ENCODE data around the gene PLEKHG5. TPM values are rescaled to one million over a fixed set of nuclear protein-coding genes. Genes with fewer than 3 reads are reported as not detected.

The PLEKHG5 gene
- polyA plus RNA-seq, 2 of the 4 experiments (the other 2 are of a cell fraction) = 0.84 to 3.1 TPM

GRCh38 chr1:6485168-6486101 lies 6.0 kb downstream of the PLEKHG5 start:
- no peaks in the 10 kb centered on the region for H3K9me3 ChIP-seq
- H3K27ac ChIP-seq = no peak overlapping the region
- no peak for ATAC-seq
- no peak overlapping the region for H3K4me3 ChIP-seq
- ChIA-PET POLR2A (no interaction called here), CTCF (interaction anchor here (0.6 to 4.2 kb wide), 24 partner anchors 10 to 162 kb away, joined by 3 to 35 read pairs (median 4); partner anchors contain the start of genes NOL9 and TAS1R1)
- H3K4me2 ChIP-seq = no peak overlapping the region
- TF ChIP-seq RCOR1 (IDR thresholded peaks at IDR 0.05; ENCODE audit: low read depth, low read length) (no peak), HDAC2 (IDR thresholded peaks at IDR 0.05) (no peak), JUN (IDR thresholded peaks at IDR 0.05) (no peak), CHD2 (IDR thresholded peaks at IDR 0.05; ENCODE audit: low read length, partially characterized antibody) (no peak), HOXB13 (CRISPR knock-in tag; IDR thresholded peaks at IDR 0.05; ENCODE audit: low read depth) (no peak), MAFK (IDR thresholded peaks at IDR 0.05; ENCODE audit: partially characterized antibody) (no peak), BHLHE40 (IDR thresholded peaks at IDR 0.05; ENCODE audit: low read depth, low read length) (no peak), CTCF (IDR thresholded peaks at IDR 0.05) (no peak), KDM1A (IDR thresholded peaks at IDR 0.05; ENCODE audit: low read depth) (no peak), REST (IDR thresholded peaks at IDR 0.05) (no peak), USF2 (IDR thresholded peaks at IDR 0.05) (no peak), ATOH8 (CRISPR knock-in tag; IDR thresholded peaks at IDR 0.05; ENCODE audit: low read depth) (no peak), TFCP2L1 (CRISPR knock-in tag; IDR thresholded peaks at IDR 0.05) (no peak), BCL3 (IDR thresholded peaks at IDR 0.05) (no peak), CBX2 (IDR thresholded peaks at IDR 0.05; ENCODE audit: borderline replicate concordance, low read depth) (no peak), EHMT2 (IDR thresholded peaks at IDR 0.05; ENCODE audit: low read depth) (no peak), CHD4 (IDR thresholded peaks at IDR 0.05; ENCODE audit: borderline replicate concordance) (no peak)
- H3K4me1 ChIP-seq = peaks cover 12% of the 10 kb centered on the region; the same call in 2 of the 3 replicates
- no peak for FAIRE-seq
- DNase-seq (ENCODE audit: low read depth in 1 of 2, low spot score in 1 of 2) = no peak
- 95% methylated on average over 4 of the region's 80 CpGs for WGBS (ENCODE audit: missing lambda C conversion rate)
